Mucosa of descending colon (tissue), 3 donors: ENCODE measurements around the gene SPOCK1. TPM values are rescaled to one million over a fixed set of nuclear protein-coding genes. Genes with fewer than 3 reads are reported as not detected.

Experiments
- ATAC-seq: fragments of 200-7000 bp; cut with Tn5 transposase; one replicate; pipeline ENCODE4 v1.9.1; 2020; ENCODE audit warnings: mild to moderate bottlenecking, moderate library complexity
- DNase-seq, 3 donors: peaks; one replicate each; pipeline ENCODE4 v3.0.0-alpha.2; 2020
- H3K36me3 ChIP-seq: fragments of 200-600 bp; one replicate; pipeline ENCODE4 v1.8.0; 2021; ENCODE audit warnings: low read depth, mild to moderate bottlenecking
- H3K4me1 ChIP-seq: fragments of 200-600 bp; one replicate; pipeline ENCODE4 v1.8.0; 2021; ENCODE audit warnings: low read depth, mild to moderate bottlenecking
- H3K4me3 ChIP-seq: fragments of 200-600 bp; one replicate; pipeline ENCODE4 v1.8.0; 2021; ENCODE audit warnings: mild to moderate bottlenecking
- H3K9me3 ChIP-seq: fragments of 200-600 bp; one replicate; pipeline ENCODE4 v1.8.0; 2021; ENCODE audit warnings: mild to moderate bottlenecking
- CTCF ChIP-seq: fragments of 200-600 bp; IDR thresholded peaks from one replicate; pipeline ENCODE4 v1.8.0; 2022; ENCODE audit warnings: antibody characterized with exemption, mild to moderate bottlenecking
- intact Hi-C, 2 donors: fragments of 100-400 bp; cut with DNase I in 1 of 2; cut with micrococcal nuclease in 1 of 2; formaldehyde crosslinking; loops; one replicate each; pipeline versions ENCODE4 v1.11.0 to v1.11.1; 2022; cut with DNase I, micrococcal nuclease
- total RNA-seq, 3 donors: library from RNA; stranded (reverse); fragmentation: NEBNext Ultra II Directional in 2 of 3; extraction: Animal tissue kit (Norgen Biotek cat#: 25700) in 2 of 3; gene quantifications; one replicate each; pipeline versions ENCODE4 v1.2.1 to v1.2.4, GENCODE V29; 2021 to 2023
- donor health status: DM: no; HTN: no; CAD: no; lungs with moderate emphysema.
- donor health status: DM: no; HTN: no; CAD: no.
- donor health status: DM: no; HTN: yes; CAD: no.

The SPOCK1 gene
- total RNA-seq, 3 donors from 2014 or later = 1.8 to 55.5 (median 7.9) TPM

- no peaks in the 10 kb centered on the region for H3K36me3 ChIP-seq
- H3K4me3 ChIP-seq = no peak overlapping the region
- no peaks in the 10 kb centered on the region for H3K9me3 ChIP-seq
- TF ChIP-seq CTCF = no peak
- H3K4me1 ChIP-seq = no peaks in the 10 kb centered on the region
- ATAC-seq (no peak), DNase-seq (no peak)
- intact Hi-C loops = no loop called here
Measured at GRCh38 chr5:137118629-137119028, 380.5 kb downstream of the SPOCK1 start.

- H3K4me1 ChIP-seq = no peaks in the 10 kb centered on the region
Measured at GRCh38 chr5:137115152-137115551, 384.0 kb downstream of the SPOCK1 start.

GRCh38 chr5:137114529-137114928 lies 384.6 kb downstream of the SPOCK1 start:
- no peaks in the 10 kb centered on the region for H3K36me3 ChIP-seq
- no peaks in the 10 kb centered on the region for H3K4me1 ChIP-seq
- intact Hi-C loops = no loop called here
- DNase-seq (no peak), ATAC-seq (no peak)
- no peak overlapping the region for H3K4me3 ChIP-seq
- H3K9me3 ChIP-seq = no peaks in the 10 kb centered on the region
- no peak for TF ChIP-seq CTCF

More at GRCh38 chr5:137115152-137115551, 384.0 kb downstream of the SPOCK1 start:
- no peak overlapping the region for H3K4me3 ChIP-seq
- no peaks in the 10 kb centered on the region for H3K9me3 ChIP-seq
- no peaks in the 10 kb centered on the region for H3K36me3 ChIP-seq
- intact Hi-C loops = no loop called here
- no peak for TF ChIP-seq CTCF
- DNase-seq = no peak
- no peak for ATAC-seq

- no peak for ATAC-seq
- intact Hi-C loops = no loop called here
Measured at GRCh38 chr5:137113939-137114338, 385.2 kb downstream of the SPOCK1 start.

GRCh38 chr5:137113161-137113560 lies 386.0 kb downstream of the SPOCK1 start:
- no peaks in the 10 kb centered on the region for H3K36me3 ChIP-seq
- no peak overlapping the region for H3K4me3 ChIP-seq
- H3K4me1 ChIP-seq = no peaks in the 10 kb centered on the region
- intact Hi-C loops = no loop called here
- ATAC-seq = no peak
- H3K9me3 ChIP-seq = no peaks in the 10 kb centered on the region
- no peak for DNase-seq
- no peak for TF ChIP-seq CTCF

More at GRCh38 chr5:137113939-137114338, 385.2 kb downstream of the SPOCK1 start:
- Histone ChIP-seq H3K36me3 (no peaks in the 10 kb centered on the region), H3K9me3 (no peaks in the 10 kb centered on the region), H3K4me3 (no peak overlapping the region), H3K4me1 (no peaks in the 10 kb centered on the region)
- TF ChIP-seq CTCF = no peak
- no peak for DNase-seq
